NCI-H774 (cell line): ENCODE measurements around the gene GMNN.
"Not testable (repeated sequence)": the region's sequence is repeated elsewhere in the genome, so short reads cannot be mapped to it uniquely, and the experiment has no call there.

ENCODE experiments used
- DNase-seq: peaks from one replicate; lab custom pipeline; 2025; lab: John Stamatoyannopoulos, UW

The GMNN gene

GRCh38 chr6:24761851-24762250, 12.9 kb upstream of the GMNN start:
- no peak for DNase-seq

GRCh38 chr6:24763578-24763977, 11.2 kb upstream of the GMNN start:
- DNase-seq = no peak

- DNase-seq = not testable (repeated sequence)
Measured at GRCh38 chr6:24764833-24765828, 9.6 kb upstream of the GMNN start.

- DNase-seq = not testable (repeated sequence)
Measured at GRCh38 chr6:24765968-24766367, 8.8 kb upstream of the GMNN start.

GRCh38 chr6:24766680-24767462, 7.9 kb upstream of the GMNN start:
- DNase-seq = peak; percentile 9

DNA sequence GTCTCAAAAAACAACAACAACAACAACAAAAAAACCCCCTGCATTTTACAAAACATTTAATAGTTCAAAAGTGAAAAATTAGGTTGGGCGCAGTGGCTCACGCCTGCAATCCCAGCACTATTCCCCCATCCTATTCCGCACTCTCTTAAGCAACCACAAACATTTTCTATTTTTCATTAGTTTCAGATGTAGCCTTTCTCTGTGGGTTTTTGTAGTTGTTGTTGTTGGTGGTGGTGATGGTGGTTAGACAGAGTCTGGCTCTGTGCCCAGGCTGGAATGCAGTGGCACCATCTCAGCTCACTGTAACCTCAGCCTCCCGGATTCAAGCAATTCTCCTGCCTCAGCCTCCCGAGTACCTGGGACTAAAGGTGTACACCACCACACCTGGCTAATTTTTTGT, 6.4 kb upstream of the GMNN start:
- no peak for DNase-seq

- no peak for DNase-seq
Measured at GRCh38 chr6:24775520-24776058, 852 bp downstream of the GMNN start.

DNA sequence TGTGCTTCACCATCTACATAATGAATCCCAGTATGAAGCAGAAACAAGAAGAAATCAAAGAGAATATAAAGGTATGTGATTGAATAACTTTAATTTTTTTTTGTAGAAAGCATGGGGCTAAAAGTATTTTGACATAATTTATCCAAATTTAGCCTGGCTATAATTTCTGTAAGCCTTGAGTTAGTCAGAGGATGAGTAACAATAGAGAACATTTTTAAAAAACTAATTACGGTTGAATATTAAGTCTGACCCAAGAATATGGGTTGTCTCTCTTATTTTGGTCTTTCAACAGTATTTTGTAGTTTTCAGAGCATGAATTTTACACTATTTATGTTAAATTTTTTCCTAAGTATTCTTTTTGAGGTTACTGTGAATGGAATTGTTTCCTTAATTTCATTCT, 2.5 kb downstream of the GMNN start:
- DNase-seq = no peak

GRCh38 chr6:24778121-24778520, 3.4 kb downstream of the GMNN start:
- DNase-seq = no peak

GRCh38 chr6:24778878-24779277, 4.1 kb downstream of the GMNN start:
- DNase-seq = no peak

- no peak for DNase-seq
Measured at GRCh38 chr6:24779416-24780016, 4.8 kb downstream of the GMNN start.

- DNase-seq = no peak
Measured at GRCh38 chr6:24780206-24780605, 5.5 kb downstream of the GMNN start.

DNA sequence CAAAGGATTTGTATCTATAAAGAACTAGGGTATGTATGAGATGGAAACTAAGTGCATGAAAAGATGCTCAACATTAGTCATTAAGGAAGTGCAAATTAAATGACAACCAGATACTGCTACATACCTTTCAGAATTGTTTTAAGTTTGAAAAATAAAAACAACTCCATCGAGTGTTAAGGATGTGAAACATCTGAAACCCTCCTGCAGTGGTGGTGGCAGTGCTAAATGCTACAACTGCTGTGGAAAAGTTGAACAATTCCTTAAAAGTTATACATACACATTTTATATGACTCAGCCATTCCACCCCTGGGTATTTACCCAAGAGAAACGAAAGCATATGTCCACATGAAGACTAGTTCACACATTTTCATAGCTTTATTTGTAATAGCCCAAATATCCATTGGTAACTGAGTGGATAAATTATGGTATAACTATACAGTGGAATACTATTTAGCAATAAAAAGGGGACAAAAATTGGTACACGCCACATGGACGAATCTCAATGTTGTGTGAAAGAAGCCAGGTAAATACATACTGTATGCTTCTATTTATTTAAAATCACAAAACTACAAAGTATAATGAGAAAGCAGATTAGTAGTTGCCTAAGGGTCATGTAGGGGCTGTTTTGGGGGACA, 13.4 kb downstream of the GMNN start:
- DNase-seq = no peak

DNA sequence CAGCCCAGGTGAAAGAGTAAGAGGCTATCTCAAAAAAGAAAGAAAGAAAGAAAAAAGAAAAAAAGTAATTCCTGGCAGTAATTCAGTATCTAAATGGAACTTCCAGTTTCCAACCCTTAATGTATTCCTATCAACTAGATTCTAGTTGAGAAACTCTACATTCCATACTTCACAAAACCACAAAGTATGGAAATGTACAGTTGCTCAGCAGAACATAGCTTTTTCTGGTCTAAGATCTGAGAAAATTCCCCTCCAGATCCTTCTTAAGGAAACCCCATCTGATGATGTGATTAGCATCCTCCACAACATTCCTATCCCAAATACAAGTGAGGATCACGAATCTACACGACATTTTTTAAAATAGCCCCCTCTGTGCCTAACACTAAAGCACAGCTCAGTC, 20.4 kb downstream of the GMNN start:
- no peak for DNase-seq

- DNase-seq = no peak
Measured at GRCh38 chr6:24796616-24797290, 22.0 kb downstream of the GMNN start.

DNA sequence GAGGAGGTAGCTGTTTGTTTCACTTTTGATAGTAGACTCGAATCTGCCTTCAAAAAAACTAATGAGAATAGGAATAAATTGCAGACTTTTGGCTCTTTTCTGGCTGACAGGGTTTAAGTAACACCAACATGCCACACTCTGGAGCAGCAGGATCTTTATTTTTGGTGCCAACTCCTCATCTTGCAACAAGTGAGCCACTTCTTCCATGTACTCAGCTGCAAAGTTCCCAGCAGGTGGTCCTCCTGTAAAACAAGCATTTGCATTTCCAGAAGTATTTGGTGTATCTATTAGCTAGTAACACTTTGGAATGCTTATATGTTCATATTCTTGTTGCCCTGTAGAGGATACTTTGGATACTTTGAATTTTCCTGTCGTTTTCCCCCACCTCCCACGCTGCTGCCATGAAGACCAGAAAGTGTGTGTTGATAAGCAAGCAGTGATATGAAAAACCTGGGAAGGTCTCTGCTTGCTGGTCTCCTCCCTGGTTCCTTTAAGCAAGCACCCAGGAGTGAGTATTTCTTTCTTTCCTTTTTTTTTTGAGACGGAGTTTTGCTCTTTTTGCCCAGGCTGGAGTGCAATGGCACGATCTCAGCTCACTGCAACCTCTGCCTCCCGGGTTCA, 23.0 kb downstream of the GMNN start:
- DNase-seq = no peak

DNA sequence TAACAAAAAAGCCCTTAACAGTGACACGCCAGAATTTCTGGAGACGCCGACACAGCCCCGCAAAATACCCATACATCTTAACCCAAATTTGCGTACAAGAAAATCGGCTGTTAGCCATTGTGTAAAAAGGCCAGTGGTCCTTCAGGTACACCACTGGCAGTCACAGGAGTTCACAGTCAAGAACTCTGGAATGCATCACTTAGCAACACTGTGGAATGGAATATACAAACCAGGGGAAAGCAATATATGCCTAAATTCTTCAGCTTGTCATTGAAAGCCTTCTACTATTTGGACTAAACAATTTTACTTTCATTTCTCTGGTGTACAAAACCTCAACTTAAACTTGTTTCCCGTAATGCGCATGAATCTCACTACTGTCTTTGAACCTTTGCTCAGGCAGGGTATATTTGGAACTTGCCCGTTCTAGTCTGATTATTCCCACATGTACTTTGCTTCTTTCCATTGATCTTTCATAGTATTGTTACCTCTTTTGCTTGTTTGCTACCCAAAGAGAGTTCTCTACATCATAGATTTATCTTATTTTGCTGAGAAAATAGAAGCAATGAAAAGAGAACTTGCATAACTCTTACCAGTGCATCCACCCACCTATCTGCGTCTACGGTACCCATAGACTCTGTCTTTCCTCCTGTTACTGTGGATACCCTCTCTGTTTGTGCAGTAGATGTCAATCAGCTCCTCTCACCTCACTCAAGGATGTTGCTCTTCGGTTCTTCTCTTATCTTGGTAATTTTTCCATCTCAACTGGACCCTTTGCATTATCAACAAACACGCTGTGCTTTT, 24.2 kb downstream of the GMNN start, which contains the start of gene ARMH2:
TSS of gene ARMH2 (minus strand) at position 178 of the 801 bp plus-strand sequence. CDS start at position 118, 60 bp downstream.
- DNase-seq = no peak

- DNase-seq = no peak
Measured at GRCh38 chr6:24799541-24799915, 24.8 kb downstream of the GMNN start.

GRCh38 chr6:24802271-24803059, 27.7 kb downstream of the GMNN start:
- DNase-seq = no peak
